Dermis microvascular lymphatic vessel endothelial cell (primary cell): ENCODE results near the gene TOGARAM1. TPM values are rescaled to one million over a fixed set of nuclear protein-coding genes. Genes with fewer than 3 reads are reported as not detected.
A peak's percentile ranks its signal among the peaks of the same experiment; 100 is the strongest.
"Not testable (repeated sequence)": the region's sequence is repeated elsewhere in the genome, so short reads cannot be mapped to it uniquely, and the experiment has no call there.

Source experiments
- DNase-seq, 2 donors: peaks; one replicate each; pipeline versions ENCODE4 v3.0.0 to v3.0.0-alpha.2; 2010; ENCODE audit warnings: low read depth in 2 of 2
- total RNA-seq: library from RNA; depleted of rRNA; stranded (reverse); fragments of >200 nt; gene quantifications from 2 replicates; pipeline ENCODE4 v1.2.1, GENCODE V29; 2014

Gene TOGARAM1
- total RNA-seq, 1 donor from 2014 or later = 11.6 TPM

DNA sequence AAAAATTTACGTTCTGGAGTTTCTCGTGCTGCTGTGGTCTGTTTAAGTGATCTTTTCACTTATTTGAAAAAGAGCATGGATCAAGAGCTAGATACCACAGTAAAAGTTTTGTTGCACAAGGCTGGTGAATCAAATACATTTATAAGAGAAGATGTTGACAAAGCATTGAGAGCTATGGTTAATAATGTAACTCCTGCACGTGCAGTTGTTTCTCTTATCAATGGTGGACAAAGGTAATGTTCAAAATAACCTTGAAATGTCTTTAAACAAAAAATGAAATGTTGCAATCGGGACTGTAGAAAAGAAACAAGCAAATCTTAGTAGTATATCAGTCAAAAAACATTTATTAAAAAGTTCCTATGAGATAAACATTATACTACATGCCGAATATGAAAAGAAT, 82.6 kb downstream of the TOGARAM1 start:
- DNase-seq = no peak

DNA sequence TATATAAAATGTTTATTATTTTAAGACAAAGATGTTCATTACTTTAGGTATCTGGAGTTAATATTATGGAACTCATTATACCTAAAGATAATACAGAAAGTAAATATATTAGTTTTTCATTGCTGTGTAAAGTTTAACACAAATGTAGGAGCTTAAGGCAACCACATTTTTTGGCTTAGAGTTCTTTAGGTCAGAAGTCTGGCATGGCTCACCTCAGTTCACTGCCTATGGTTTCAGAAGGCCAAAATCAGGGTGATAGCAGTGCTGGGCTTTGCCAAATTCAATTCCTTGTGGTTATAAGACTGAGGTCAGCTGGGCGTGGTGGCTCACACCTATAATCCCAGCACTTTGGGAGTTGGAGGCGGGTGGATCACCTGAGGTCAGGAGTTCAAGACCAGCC, 86.4 kb downstream of the TOGARAM1 start:
- DNase-seq = no peak

DNA sequence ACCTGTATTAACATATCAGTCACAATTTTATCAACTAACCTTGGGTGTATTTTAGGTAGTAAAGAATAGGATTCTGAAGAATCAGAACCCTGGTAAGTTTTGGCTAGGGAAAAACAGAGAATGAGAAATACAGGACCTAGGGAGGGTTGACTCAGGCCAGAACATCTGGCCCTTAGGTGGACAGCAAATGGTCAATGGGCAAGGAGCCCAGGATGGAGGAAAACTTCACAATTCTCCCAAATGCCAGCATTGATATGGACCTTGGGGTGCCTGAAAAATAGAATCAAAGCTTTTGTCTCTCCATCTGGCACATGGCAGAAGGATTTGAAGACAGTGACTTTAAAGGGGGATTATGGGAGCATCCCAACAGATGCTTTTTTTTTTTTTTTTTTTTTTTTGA, 89.2 kb downstream of the TOGARAM1 start:
- no peak for DNase-seq

DNA sequence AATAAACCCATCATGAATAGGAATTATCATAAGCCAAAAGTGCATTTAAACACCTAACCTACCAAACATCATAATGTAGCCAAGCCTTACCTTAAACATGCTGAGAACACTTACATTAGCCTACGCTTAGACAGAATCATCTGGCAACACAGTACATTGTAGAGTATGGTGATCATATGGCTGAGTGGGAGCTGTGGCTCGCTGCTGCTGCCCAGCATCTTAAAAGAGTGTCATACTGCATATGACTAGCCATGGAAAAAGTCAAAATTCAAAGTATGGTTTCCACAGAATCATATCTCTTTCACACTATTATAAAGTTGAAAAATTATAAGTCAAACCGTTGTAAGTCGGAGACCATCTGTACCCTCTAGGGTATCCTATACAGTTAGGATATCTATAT, 89.9 kb downstream of the TOGARAM1 start:
- no peak for DNase-seq

DNA sequence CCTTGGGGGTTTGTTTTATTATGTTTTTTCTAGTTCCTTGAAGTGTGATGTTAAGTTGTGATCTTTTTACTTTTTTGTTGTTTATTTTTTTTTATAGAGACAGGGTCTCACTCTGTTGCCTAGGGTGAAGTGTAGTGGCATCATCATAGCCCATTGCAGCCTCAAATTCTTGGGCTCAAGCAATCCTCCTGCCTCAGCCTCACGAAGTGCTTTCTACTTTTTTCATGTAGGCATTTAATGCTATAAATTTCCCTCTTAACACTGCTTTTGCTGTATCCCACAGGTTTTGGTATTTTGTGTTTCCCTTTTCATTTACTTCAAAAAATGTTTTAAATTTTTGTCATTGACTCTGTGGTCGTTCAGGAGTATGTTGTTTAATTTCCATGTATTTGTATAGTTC, 95.4 kb downstream of the TOGARAM1 start:
- DNase-seq = no peak

DNA sequence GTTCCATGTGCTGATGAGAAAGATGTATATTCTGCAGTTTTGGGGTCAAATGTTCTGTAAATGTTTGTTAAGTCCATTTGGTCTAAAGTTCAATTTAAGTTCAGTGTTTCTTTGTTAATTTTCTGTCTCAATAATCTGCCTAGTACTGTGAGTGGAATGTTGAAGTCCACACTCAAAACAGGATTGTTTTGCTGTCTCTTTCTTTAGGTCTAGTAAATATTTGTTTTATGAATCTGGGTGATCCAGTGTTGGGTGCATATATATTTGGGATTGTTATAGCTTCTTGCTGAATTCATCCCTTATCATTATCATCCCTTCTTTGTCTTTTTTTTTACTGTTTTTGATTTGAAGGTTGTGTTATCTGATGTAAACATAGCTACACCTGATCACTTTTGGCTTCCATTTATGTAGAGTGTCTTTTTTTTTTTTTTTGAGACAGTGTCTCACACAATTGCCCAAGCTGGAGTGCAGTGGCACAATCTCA, 95.9 kb downstream of the TOGARAM1 start:
- no peak for DNase-seq

DNA sequence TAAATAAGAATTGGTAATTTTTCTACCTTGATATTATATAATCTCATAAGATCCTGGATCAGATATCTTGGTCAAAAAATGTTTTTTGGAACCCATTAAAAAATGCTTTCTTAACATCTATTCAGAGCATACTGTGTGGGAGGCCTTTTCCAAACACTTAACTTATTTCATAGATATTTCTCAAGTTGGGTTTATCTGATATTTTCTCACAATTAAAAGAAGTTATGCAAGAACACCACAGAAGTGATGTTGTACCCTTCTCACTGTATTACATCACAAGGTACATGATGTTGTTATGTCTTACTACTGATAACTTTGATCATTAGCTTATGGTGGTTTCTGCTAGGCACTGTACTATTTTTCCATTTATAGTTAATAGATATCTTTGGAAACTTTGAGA, 98.6 kb downstream of the TOGARAM1 start:
- DNase-seq = no peak

DNA sequence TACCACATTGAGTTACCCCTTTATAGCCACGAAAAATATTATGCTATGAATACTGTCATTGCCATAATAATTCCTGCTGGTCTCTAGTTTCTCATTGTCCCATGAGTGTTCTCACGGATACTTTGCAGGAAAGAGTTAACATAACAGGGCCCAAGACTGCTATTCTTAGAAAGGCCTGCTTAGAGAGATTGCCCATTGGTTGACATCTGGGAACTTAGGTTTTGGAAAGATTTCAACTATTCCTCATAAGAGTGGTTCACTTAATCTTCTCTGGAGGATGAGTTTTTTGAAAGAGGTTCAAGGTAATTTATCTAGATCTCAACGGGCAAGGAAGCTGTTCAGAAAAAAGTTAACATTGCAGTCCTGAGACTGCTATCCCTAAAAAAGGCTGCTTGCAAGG, 103.5 kb downstream of the TOGARAM1 start:
- no peak for DNase-seq

DNA sequence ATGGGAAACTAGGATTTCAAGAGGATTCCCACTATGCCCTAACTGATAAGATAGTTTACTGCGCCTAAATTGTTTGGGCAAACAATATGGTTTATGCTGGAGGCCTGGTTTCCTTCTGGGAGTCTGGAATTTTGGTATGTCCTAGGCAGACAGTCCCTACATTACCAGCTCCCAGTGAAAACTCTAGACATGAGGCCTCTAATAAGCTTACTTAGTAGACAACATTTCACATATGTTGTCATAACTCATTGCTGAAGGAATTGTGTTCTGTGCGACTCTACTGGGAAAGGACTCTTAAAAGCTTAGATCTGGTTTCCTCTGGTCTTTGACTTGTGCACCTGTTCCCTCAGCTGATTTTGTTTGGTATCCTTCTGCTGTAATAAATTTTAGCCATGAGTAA, 104.0 kb downstream of the TOGARAM1 start:
- no peak for DNase-seq

DNA sequence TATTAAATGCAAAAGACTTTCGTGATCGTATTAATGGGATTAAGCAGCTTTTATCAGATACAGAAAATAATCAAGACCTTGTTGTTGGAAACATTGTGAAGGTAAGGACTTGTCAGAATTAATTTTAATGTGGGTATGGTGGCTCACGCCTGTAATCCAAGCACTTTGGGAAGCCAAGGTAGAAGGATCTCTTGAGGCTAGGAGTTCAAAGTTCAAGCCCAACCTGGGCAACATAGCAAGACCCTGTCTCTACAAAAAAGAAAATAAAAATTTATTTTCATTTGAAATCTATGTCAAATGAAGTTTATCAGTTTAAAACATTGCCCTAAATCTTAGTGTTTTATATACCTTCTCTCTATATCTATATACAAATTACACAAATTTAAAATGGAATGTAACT, 104.7 kb downstream of the TOGARAM1 start:
- no peak for DNase-seq

DNA sequence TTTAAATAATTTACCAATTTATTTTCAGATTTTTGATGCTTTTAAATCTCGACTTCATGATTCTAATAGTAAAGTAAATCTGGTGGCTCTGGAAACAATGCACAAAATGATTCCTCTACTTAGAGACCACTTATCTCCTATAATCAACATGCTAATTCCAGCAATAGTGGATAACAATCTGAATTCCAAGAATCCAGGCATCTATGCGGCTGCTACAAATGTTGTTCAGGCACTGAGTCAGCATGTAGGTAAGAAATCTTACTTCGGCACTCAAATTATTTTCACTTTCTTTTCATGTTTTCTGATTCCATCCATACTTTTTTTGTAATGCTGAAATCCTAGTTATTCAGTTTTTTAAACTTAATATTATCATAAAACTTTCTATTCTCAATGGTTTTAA, 106.4 kb downstream of the TOGARAM1 start:
- no peak for DNase-seq

DNA sequence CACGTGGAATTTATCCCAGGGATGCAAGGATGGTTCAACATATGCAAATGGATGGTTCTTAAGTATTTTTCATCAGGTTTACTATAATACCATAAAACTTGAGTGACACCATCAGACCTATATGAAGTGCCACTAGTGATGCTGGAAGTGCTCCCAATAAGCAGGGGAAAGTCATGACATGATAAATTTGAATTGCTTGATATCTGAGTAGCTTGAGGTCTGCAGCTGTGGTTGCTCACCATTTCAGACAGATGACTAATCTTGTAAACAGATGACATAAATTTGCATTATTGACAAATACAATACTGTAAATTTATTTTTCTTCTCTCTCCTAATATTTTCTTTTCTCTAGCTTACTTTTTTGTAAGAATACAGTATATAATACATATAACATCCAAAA, 108.2 kb downstream of the TOGARAM1 start:
- no peak for DNase-seq

DNA sequence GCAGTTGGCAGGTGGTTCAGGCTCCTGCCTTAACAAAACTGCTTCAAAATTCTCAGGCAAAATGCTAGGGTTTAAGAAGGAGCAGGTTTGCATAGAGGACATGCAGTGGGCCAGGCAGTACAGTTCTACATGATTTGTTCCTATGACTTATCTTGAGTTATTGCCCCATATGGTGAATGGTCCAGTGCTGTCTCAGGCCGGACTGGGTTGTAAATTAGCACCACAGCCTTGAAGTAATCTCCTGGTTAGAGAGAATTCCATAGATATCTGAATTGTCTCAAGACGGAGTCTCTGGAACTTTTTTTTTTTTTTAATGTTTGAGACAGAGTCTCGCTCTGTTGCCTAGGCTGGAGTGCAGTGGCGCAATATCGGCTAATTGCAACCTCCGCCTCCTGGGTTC, 110.1 kb downstream of the TOGARAM1 start:
- no peak for DNase-seq

DNA sequence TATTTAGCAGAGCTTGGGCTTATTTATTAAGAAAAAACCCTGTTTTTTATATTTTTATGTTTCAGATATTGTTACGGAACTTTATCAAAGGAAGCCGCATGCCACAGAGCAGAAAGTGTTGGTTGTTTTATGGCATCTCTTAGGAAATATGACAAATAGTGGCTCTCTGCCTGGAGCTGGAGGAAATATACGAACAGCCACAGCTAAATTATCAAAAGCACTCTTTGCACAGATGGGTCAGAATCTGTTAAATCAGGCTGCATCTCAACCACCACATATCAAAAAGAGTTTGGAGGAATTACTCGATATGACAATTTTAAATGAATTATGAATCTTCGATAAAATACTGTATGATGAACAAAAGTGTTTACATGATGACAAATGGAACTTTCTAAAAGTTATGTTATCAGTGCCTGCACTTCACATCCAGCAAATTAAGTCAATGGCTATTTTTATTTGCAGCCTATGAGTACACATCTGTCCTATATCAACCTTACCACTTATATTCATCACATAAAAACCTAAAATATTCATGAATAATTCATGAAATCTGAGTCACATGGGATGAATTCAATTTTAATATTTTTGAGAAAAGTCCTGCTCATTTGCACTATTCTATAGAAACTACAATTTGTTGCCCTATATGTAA, 111.4 kb downstream of the TOGARAM1 start:
- DNase-seq = no peak

DNA sequence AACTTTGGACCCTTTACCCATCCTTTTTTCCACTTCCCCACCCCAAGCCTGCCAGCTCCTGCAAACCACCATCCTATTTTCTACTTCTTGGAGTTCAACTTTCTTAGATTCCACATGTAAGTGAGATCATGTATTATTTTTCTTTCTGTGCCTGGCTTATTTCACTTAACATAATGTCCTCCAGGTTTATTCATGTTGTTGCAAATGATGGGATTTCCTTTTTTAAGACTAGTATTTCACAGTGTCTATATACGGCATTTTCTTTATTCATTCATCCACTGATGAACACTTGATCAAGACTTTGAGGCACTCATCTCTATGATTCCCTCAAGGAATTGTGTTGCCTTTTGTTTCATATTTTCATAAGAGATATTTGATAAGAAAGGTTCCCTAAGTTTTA, 116.3 kb downstream of the TOGARAM1 start:
- DNase-seq = no peak

DNA sequence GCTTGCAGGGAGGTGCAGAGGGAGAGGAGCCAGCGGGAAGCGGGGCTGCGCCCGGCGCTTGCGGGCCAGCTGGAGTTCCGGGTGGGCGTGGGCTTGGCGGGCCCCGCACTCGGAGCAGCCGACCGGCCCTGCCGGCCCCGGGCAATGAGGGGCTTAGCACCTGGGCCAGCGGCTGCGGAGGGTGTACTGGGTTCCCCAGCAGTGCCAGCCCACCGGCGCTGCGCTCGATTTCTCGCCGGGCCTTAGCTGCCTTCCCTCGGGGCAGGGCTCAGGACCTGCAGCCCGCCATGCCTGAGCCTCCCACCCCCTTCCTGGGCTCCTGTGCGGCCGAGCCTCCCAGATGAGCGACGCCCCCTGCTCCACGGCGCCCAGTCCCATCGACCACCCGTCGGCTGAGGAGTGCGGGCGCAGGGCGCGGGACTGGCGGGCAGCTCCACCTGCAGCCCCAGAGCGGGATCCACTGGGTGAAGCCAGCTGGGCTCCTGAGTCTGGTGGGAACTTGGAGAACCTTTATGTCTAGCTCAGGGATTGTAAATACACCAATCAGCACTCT, 118.5 kb downstream of the TOGARAM1 start:
- DNase-seq = not testable (repeated sequence)

DNA sequence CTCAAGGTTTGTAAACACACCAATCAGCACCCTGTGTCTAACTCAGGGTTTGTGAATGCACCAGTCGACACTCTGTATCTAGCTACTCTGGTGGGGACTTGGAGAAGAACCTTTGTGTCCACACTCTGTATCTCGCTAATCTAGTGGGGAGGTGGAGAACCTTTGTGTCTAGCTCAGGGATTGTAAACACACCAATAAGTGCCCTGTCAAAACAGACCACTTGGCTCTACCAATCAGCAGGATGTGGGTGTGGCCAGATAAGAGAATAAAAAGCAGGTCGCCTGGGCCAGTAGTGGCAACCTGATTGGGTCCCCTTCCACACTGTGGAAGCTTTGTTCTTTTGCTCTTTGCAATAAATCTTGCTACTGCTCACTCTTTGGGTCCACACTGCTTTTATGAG, 119.1 kb downstream of the TOGARAM1 start:
- not testable (repeated sequence) for DNase-seq

DNA sequence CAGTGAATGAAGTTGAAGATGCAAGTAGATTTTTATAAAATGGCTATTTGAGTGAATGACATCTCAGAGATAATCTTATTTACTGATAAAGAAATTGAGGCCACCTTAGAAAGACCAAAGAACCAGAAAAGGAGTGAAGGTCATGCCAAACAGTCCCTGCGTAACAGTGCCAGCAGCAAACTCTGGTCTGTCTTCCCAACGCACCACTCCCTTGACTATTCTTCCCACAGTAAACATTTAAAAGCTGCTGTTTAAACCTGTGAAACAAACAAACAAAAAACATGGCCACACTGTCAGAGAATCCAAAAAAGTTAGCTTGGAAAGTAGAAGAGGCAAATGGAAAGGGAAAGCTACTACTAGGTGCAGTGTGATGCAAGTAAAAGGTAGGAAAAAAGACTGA, 120.4 kb downstream of the TOGARAM1 start:
- no peak for DNase-seq

DNA sequence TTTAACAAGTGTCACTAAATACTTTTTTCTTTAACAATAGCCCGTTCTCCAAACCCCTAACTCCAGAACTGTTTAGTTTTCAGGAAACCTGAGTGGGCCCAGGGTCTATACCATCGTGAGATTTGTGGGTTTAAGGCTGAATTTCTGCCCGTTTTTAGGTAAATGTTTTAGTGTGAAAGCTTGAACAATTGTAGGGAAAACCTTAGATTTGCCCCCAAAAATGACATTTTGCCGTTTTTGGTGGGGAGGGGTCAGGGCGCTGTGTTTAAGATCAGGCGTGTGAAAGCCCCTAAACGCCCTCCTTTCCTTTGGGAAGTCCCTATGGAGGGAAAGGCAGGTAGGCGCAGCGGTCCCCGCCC, 121.6 kb downstream of the TOGARAM1 start:
- DNase-seq = no peak

DNA sequence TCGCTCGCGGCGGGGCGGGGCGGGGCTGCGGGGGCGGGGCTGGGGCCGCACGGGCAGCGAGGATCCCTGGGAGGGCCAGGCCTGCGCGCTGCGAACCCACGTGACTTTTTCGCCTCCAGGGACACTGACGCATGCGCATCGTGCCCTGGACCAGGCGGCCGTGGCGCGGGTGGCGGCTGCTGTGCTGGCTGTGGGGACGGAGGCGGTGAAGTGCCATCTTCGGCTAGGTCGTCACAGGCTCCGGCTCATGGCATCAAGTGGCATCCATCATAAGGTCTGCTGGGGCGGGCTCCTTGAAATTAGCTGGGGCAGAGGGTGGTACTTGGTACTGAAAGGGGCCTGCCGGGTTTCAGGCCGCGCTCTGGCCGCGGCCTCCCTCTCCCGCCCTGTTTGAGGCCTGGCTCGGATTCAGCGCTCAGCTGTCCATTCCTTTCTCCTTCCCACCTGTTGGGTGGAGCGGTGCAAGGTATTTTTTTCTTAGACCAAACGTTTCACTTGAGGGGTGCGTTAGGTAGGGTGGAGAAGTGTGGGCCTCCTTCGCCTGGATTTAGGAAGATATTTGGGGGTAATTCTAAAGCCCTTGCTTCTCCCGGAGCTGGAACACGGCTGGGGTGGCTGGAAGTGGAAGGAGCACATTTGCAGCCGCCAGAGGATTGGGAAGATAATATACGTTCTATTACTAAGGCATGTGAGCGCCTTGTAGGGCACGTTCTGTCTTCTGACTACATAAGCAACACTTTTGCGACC, 122.2 kb downstream of the TOGARAM1 start, which contains the start of gene PRPF39:
TSS of gene PRPF39 (plus strand) at position 141 of the 747 bp plus-strand sequence. CDS start 11,124 bp downstream, outside the sequence.
- peak; percentile 84 to 94 for DNase-seq

DNA sequence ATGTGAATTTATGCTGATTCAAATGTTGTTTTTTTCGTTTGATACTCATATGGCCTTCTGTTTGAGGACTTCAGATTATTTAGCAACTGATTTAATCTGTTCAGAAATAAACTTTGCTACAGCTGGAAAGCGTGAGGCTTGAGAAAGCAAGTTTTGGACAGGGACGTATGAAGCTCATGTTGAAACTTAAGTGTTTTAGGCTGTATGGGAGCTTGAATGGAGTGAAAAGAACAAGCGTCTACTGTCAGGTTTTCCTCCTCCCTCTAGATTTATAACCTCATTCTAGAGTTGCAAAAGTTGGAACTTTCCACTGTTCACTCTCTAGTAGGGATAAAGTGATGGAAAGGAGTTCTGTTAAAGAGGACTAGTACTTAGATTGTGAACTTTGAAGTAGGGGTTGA, 123.0 kb downstream of the TOGARAM1 start:
- DNase-seq = peak in 1 of 2 donors; percentile 24

DNA sequence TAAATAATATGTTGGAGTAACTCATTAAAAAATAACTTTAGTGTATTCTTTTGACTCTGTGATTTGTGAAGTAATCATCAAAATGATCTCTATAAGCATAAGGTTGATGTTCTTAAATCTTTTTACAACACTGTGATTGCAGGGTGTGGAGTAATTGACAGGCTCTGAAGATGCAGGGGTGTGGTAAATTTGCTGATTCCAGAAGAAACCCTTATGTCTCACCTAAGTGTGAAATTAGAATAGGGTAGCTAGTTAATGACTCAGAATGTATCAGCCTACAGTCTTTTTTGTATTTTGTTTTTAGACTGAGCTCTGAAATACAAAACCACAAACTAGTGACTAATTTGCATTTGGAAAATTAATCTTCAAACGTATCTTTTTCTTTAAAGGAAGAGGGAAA, 127.8 kb downstream of the TOGARAM1 start:
- no peak for DNase-seq

DNA sequence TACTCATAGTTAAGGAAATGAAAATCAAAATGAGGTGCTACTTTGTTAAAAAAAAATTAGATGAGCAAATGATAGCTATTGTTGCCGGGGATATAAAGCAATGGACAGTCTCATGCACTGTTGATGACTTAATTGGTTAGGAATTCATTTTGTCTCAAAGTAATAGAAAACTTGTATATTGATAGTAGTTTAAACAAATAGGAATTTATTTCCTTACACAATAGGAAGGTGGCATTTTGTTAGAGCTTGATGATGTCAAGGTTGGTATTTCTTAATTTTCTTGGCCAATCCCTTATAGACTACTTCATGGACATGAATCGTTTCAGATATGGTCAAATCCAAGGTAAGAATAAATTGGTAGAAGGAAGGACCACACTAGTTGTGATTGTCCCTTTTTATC, 129.7 kb downstream of the TOGARAM1 start:
- peak in 1 of 2 donors; percentile 9 for DNase-seq
